Keratinocyte (primary cell): ENCODE data around the gene TNIK.

Experiments
- EZH2 ChIP-seq: IDR thresholded peaks from one replicate; pipeline ENCODE4 v1.6.1; 2012; ENCODE audit warnings: inconsistent platforms, mild to moderate bottlenecking, low read length, moderate library complexity
- TF ChIP-seq, protein P1 (sequence below), 3 experiments: IDR thresholded peaks in 1 of 3; conservative IDR thresholded peaks in 1 of 3; optimal IDR thresholded peaks in 1 of 3; 2 replicates in 2 of 3; 3 replicates in 1 of 3; pipeline versions ENCODE3 to v1.5.1; 2011; ENCODE audit warnings: low read length in 3 of 3, mild to moderate bottlenecking in 3 of 3, moderate library complexity in 2 of 3, control low read depth in 1 of 3, inconsistent platforms in 1 of 3; ENCODE audit not compliant: insufficient read depth in 2 of 3; ENCODE audit errors: extremely low read depth in 1 of 3

DNA sequence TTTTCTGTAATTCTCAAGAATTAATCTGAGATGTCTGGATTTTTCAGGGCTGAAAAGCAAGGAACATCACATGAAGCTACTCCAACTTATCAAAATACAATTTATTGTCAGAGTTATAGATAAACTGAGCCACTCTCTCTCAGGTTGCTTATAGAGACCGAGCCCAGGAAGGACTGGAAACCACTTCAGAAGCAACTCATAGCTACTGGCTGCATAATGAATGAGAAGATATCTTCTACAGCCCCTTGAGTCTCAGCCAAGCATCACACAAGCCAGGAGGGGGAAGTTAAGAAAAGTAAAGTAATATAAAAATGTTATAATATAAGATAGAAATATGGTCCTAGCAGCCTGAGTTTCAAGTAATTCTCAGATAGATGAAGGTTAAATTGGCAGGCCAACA, 186.0 kb downstream of the TNIK start:
- TF ChIP-seq EZH2 = no peak
- TF ChIP-seq, protein P1, sequence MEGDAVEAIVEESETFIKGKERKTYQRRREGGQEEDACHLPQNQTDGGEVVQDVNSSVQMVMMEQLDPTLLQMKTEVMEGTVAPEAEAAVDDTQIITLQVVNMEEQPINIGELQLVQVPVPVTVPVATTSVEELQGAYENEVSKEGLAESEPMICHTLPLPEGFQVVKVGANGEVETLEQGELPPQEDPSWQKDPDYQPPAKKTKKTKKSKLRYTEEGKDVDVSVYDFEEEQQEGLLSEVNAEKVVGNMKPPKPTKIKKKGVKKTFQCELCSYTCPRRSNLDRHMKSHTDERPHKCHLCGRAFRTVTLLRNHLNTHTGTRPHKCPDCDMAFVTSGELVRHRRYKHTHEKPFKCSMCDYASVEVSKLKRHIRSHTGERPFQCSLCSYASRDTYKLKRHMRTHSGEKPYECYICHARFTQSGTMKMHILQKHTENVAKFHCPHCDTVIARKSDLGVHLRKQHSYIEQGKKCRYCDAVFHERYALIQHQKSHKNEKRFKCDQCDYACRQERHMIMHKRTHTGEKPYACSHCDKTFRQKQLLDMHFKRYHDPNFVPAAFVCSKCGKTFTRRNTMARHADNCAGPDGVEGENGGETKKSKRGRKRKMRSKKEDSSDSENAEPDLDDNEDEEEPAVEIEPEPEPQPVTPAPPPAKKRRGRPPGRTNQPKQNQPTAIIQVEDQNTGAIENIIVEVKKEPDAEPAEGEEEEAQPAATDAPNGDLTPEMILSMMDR (optimal IDR thresholded peaks at IDR 0.05 in 1 of 3, IDR thresholded peaks at IDR 0.05 in 1 of 3, conservative IDR thresholded peaks at IDR 0.05 in 1 of 3; ENCODE audit: extremely low read depth in 1 of 3, insufficient read depth in 2 of 3, low read length in 3 of 3) = no peak
